Measurements from ENCODE around the gene SMARCB1. TPM values are rescaled to one million over a fixed set of nuclear protein-coding genes. Genes with fewer than 3 reads are reported as not detected.
A peak's percentile ranks its signal among the peaks of the same experiment; 100 is the strongest.
"Not testable (repeated sequence)": the region's sequence is repeated elsewhere in the genome, so short reads cannot be mapped to it uniquely, and the experiment has no call there.

SMARCB1 gene
- total RNA-seq, 1 experiment from 2014 or later: 109 TPM

GRCh38 chr22:23841736-23842445 is 55.1 kb downstream of the SMARCB1 start:
- no peaks in the 10 kb centered on the region for H3K27me3 ChIP-seq
- no peaks in the 10 kb centered on the region for H3K9me3 ChIP-seq
- H3K36me3 ChIP-seq: no peaks in the 10 kb centered on the region
- H3K4me3 ChIP-seq: no peak overlapping the region
- DNase-seq: no peak

GRCh38 chr22:23842599-23842998 is 55.8 kb downstream of the SMARCB1 start:
- H3K4me3 ChIP-seq: no peak overlapping the region
- H3K36me3 ChIP-seq: no peaks in the 10 kb centered on the region
- H3K9me3 ChIP-seq: no peaks in the 10 kb centered on the region
- DNase-seq: no peak
- H3K27me3 ChIP-seq: no peaks in the 10 kb centered on the region

- Histone ChIP-seq H3K27me3 (no peaks in the 10 kb centered on the region), H3K4me3 (no peak overlapping the region), H3K36me3 (no peaks in the 10 kb centered on the region), H3K9me3 (no peaks in the 10 kb centered on the region)
- DNase-seq: no peak
Measured at GRCh38 chr22:23844739-23845202, 58.0 kb downstream of the SMARCB1 start.

GRCh38 chr22:23845265-23846080 is 58.7 kb downstream of the SMARCB1 start:
- DNase-seq: no peak

GRCh38 chr22:23846081-23846469 is 59.3 kb downstream of the SMARCB1 start:
- H3K36me3 ChIP-seq: no peaks in the 10 kb centered on the region
- no peak overlapping the region for H3K4me3 ChIP-seq
- DNase-seq: no peak
- no peaks in the 10 kb centered on the region for H3K27me3 ChIP-seq
- H3K9me3 ChIP-seq: no peaks in the 10 kb centered on the region

More at GRCh38 chr22:23845265-23846080, 58.7 kb downstream of the SMARCB1 start:
- Histone ChIP-seq H3K9me3 (no peaks in the 10 kb centered on the region), H3K36me3 (no peaks in the 10 kb centered on the region), H3K4me3 (no peak overlapping the region), H3K27me3 (no peaks in the 10 kb centered on the region)

- H3K27me3 ChIP-seq: no peaks in the 10 kb centered on the region
- no peaks in the 10 kb centered on the region for H3K36me3 ChIP-seq
- H3K9me3 ChIP-seq: no peaks in the 10 kb centered on the region
- DNase-seq: no peak
- no peak overlapping the region for H3K4me3 ChIP-seq
Measured at GRCh38 chr22:23847310-23847920, 60.6 kb downstream of the SMARCB1 start.

- no peak overlapping the region for H3K4me3 ChIP-seq
Measured at GRCh38 chr22:23847991-23848864, 61.5 kb downstream of the SMARCB1 start.

GRCh38 chr22:23849009-23850006 is 62.5 kb downstream of the SMARCB1 start:
- peak; percentile 68 for DNase-seq
- H3K27me3 ChIP-seq: no peaks in the 10 kb centered on the region
- H3K36me3 ChIP-seq: no peaks in the 10 kb centered on the region
- H3K9me3 ChIP-seq: no peaks in the 10 kb centered on the region
- no peak overlapping the region for H3K4me3 ChIP-seq

More at GRCh38 chr22:23847991-23848864, 61.5 kb downstream of the SMARCB1 start:
- Histone ChIP-seq H3K27me3 (no peaks in the 10 kb centered on the region), H3K9me3 (no peaks in the 10 kb centered on the region), H3K36me3 (no peaks in the 10 kb centered on the region)
- no peak for DNase-seq

GRCh38 chr22:23850136-23850611 is 63.4 kb downstream of the SMARCB1 start:
- Histone ChIP-seq H3K27me3 (no peaks in the 10 kb centered on the region), H3K36me3 (no peaks in the 10 kb centered on the region), H3K4me3 (no peak overlapping the region), H3K9me3 (no peaks in the 10 kb centered on the region)
- no peak for DNase-seq

- H3K36me3 ChIP-seq: no peaks in the 10 kb centered on the region
- H3K9me3 ChIP-seq: no peaks in the 10 kb centered on the region
- DNase-seq: no peak
- H3K4me3 ChIP-seq: peak overlapping the region; percentile 65
- no peaks in the 10 kb centered on the region for H3K27me3 ChIP-seq
Measured at GRCh38 chr22:23856721-23857605, 70.2 kb downstream of the SMARCB1 start.

GRCh38 chr22:23857606-23858483 is 71.1 kb downstream of the SMARCB1 start, which contains the start of gene SLC2A11:
TSS of gene SLC2A11 (plus strand) at chr22:23857875. CDS start at chr22:23858000, 125 bp downstream.
- H3K4me3 ChIP-seq: peak within 1 kb of the TSS; percentile 65
- no peaks in the 10 kb centered on the region for H3K9me3 ChIP-seq
- no peaks in the 10 kb centered on the region for H3K27me3 ChIP-seq
- DNase-seq: peak; percentile 93
- no peaks in the 10 kb centered on the region for H3K36me3 ChIP-seq

- DNase-seq: no peak
- H3K36me3 ChIP-seq: no peaks in the 10 kb centered on the region
- H3K4me3 ChIP-seq: peak overlapping the region; percentile 65
- H3K27me3 ChIP-seq: no peaks in the 10 kb centered on the region
- no peaks in the 10 kb centered on the region for H3K9me3 ChIP-seq
Measured at GRCh38 chr22:23858484-23858815, 71.7 kb downstream of the SMARCB1 start.

GRCh38 chr22:23859201-23859600 is 72.4 kb downstream of the SMARCB1 start:
- H3K4me3 ChIP-seq: no peak overlapping the region
- no peak for DNase-seq
- no peaks in the 10 kb centered on the region for H3K27me3 ChIP-seq
- H3K36me3 ChIP-seq: no peaks in the 10 kb centered on the region
- H3K9me3 ChIP-seq: no peaks in the 10 kb centered on the region

GRCh38 chr22:23860187-23860586 is 73.4 kb downstream of the SMARCB1 start:
- not testable (repeated sequence) for H3K36me3 ChIP-seq, H3K4me3 ChIP-seq, H3K9me3 ChIP-seq

More at GRCh38 chr22:23860187-23860586, 73.4 kb downstream of the SMARCB1 start:
- H3K27me3 ChIP-seq, DNase-seq: not testable (repeated sequence)
